Measurements from ENCODE around the gene PALLD.

DNA sequence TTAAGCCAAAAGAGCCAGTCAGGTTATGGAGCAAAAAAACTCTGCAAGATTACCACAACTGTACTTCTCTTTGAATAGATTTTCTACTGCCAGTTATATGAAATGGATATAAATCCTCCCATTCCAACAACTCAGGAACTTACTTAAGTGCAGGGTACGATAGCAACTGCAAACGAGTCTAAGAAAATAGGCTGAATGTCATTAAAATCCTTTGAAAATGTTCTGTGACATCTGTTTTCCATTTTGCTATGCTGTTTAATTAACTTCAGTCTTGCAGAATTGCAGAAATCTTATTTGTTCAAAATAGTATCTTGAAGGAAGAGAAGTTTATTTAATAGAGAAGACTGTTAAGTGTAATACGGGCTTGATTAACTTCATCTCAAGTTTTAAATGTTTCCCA, 243.8 kb downstream of the PALLD start:
- TF ChIP-seq, protein P1, sequence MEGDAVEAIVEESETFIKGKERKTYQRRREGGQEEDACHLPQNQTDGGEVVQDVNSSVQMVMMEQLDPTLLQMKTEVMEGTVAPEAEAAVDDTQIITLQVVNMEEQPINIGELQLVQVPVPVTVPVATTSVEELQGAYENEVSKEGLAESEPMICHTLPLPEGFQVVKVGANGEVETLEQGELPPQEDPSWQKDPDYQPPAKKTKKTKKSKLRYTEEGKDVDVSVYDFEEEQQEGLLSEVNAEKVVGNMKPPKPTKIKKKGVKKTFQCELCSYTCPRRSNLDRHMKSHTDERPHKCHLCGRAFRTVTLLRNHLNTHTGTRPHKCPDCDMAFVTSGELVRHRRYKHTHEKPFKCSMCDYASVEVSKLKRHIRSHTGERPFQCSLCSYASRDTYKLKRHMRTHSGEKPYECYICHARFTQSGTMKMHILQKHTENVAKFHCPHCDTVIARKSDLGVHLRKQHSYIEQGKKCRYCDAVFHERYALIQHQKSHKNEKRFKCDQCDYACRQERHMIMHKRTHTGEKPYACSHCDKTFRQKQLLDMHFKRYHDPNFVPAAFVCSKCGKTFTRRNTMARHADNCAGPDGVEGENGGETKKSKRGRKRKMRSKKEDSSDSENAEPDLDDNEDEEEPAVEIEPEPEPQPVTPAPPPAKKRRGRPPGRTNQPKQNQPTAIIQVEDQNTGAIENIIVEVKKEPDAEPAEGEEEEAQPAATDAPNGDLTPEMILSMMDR (IDR thresholded peaks at IDR 0.05) = no peak
- no peak for TF ChIP-seq POLR2A (IDR thresholded peaks at IDR 0.05)

Data from testis (tissue), 2 donors.